Rectal smooth muscle tissue (tissue), 1 donor: ENCODE measurements around the gene WDR1.

Source experiments
- H3K27ac ChIP-seq: one replicate; pipeline ENCODE4 v1.7.0; 2013; ENCODE audit warnings: low read depth, low read length, inconsistent platforms
- H3K27me3 ChIP-seq: one replicate; pipeline ENCODE4 v1.7.0; 2013; ENCODE audit warnings: low read length; ENCODE audit not compliant: control insufficient read depth, insufficient read depth
- H3K36me3 ChIP-seq: one replicate; pipeline ENCODE4 v1.7.0; 2013; ENCODE audit warnings: low read length; ENCODE audit not compliant: control insufficient read depth, insufficient read depth
- H3K4me1 ChIP-seq: one replicate; pipeline ENCODE4 v1.7.0; 2013; ENCODE audit warnings: low read length; ENCODE audit not compliant: control insufficient read depth, insufficient read depth
- H3K4me3 ChIP-seq: one replicate; pipeline ENCODE4 v1.7.0; 2013; ENCODE audit warnings: low read length
- H3K9ac ChIP-seq: one replicate; pipeline ENCODE4 v1.7.0; 2013; ENCODE audit warnings: low read length

The WDR1 gene

GRCh38 chr4:10074767-10075105, 41.9 kb downstream of the WDR1 start:
- Histone ChIP-seq H3K4me3 (no peak overlapping the region), H3K4me1 (peaks cover 4% of the 10 kb centered on the region), H3K27me3 (no peaks in the 10 kb centered on the region), H3K27ac (no peak overlapping the region), H3K36me3 (peaks cover 58% of the 10 kb centered on the region), H3K9ac (no peak overlapping the region)

GRCh38 chr4:10074076-10074766, 42.4 kb downstream of the WDR1 start:
- Histone ChIP-seq H3K36me3 (peaks cover 53% of the 10 kb centered on the region), H3K27me3 (no peaks in the 10 kb centered on the region), H3K27ac (no peak overlapping the region), H3K4me3 (no peak overlapping the region), H3K4me1 (peaks cover 4% of the 10 kb centered on the region), H3K9ac (no peak overlapping the region)

GRCh38 chr4:10072420-10073017, 44.1 kb downstream of the WDR1 start:
- Histone ChIP-seq H3K9ac (no peak overlapping the region), H3K27ac (no peak overlapping the region), H3K4me1 (peaks cover 4% of the 10 kb centered on the region), H3K4me3 (no peak overlapping the region), H3K36me3 (peaks cover 36% of the 10 kb centered on the region), H3K27me3 (no peaks in the 10 kb centered on the region)

GRCh38 chr4:10069075-10069642, 47.4 kb downstream of the WDR1 start:
- Histone ChIP-seq H3K4me3 (no peak overlapping the region), H3K9ac (no peak overlapping the region), H3K27me3 (no peaks in the 10 kb centered on the region), H3K36me3 (peaks cover 4% of the 10 kb centered on the region), H3K4me1 (peaks cover 4% of the 10 kb centered on the region), H3K27ac (no peak overlapping the region)

- H3K4me1 ChIP-seq, result peaks cover 8% of the 10 kb centered on the region
- no peak overlapping the region for H3K9ac ChIP-seq
- H3K36me3 ChIP-seq, result no peaks in the 10 kb centered on the region
- H3K27ac ChIP-seq, result no peak overlapping the region
- H3K4me3 ChIP-seq, result no peak overlapping the region
- no peaks in the 10 kb centered on the region for H3K27me3 ChIP-seq
Measured at GRCh38 chr4:10066670-10067651, 49.6 kb downstream of the WDR1 start.

GRCh38 chr4:10066206-10066605, 50.4 kb downstream of the WDR1 start:
- Histone ChIP-seq H3K4me1 (peaks cover 8% of the 10 kb centered on the region), H3K36me3 (no peaks in the 10 kb centered on the region), H3K27ac (no peak overlapping the region), H3K9ac (no peak overlapping the region), H3K27me3 (no peaks in the 10 kb centered on the region), H3K4me3 (no peak overlapping the region)

GRCh38 chr4:10063544-10064300, 52.9 kb downstream of the WDR1 start:
- no peaks in the 10 kb centered on the region for H3K36me3 ChIP-seq
- no peak overlapping the region for H3K4me3 ChIP-seq
- H3K9ac ChIP-seq, result no peak overlapping the region
- H3K4me1 ChIP-seq, result peaks cover 8% of the 10 kb centered on the region
- no peaks in the 10 kb centered on the region for H3K27me3 ChIP-seq
- peak overlapping the region; percentile 27 for H3K27ac ChIP-seq

GRCh38 chr4:10061650-10062415, 54.8 kb downstream of the WDR1 start:
- Histone ChIP-seq H3K9ac (no peak overlapping the region), H3K27ac (no peak overlapping the region), H3K4me1 (peaks cover 8% of the 10 kb centered on the region), H3K27me3 (no peaks in the 10 kb centered on the region), H3K4me3 (no peak overlapping the region), H3K36me3 (no peaks in the 10 kb centered on the region)

GRCh38 chr4:10058371-10058770, 58.2 kb downstream of the WDR1 start:
- Histone ChIP-seq H3K27ac (no peak overlapping the region), H3K4me1 (peaks cover 2% of the 10 kb centered on the region), H3K4me3 (no peak overlapping the region), H3K36me3 (no peaks in the 10 kb centered on the region), H3K9ac (no peak overlapping the region), H3K27me3 (no peaks in the 10 kb centered on the region)

- Histone ChIP-seq H3K4me1 (no peaks in the 10 kb centered on the region), H3K36me3 (no peaks in the 10 kb centered on the region), H3K4me3 (no peak overlapping the region), H3K27me3 (no peaks in the 10 kb centered on the region), H3K27ac (no peak overlapping the region), H3K9ac (no peak overlapping the region)
Measured at GRCh38 chr4:10057023-10057395, 59.6 kb downstream of the WDR1 start.

- Histone ChIP-seq H3K27ac (no peak overlapping the region), H3K36me3 (no peaks in the 10 kb centered on the region), H3K9ac (no peak overlapping the region), H3K4me3 (no peak overlapping the region), H3K27me3 (no peaks in the 10 kb centered on the region), H3K4me1 (no peaks in the 10 kb centered on the region)
Measured at GRCh38 chr4:10056334-10057022, 60.1 kb downstream of the WDR1 start.
